Esophagus muscularis mucosa (tissue), 4 donors: ENCODE results near the gene PKD1L1. TPM values are rescaled to one million over a fixed set of nuclear protein-coding genes. Genes with fewer than 3 reads are reported as not detected.

Experiments
- DNase-seq: peaks from one replicate; pipeline ENCODE4 v3.0.0-alpha.2; 2017; ENCODE audit errors: extremely low spot score
- H3K27ac ChIP-seq, 4 donors: fragments of 200-600 bp; sonication (generic); replicated peaks in 1 of 4; 1 replicate in 3 of 4; 2 replicates in 1 of 4; pipeline ENCODE4 v1.5.1; 2016 to 2019; ENCODE audit warnings: mild to moderate bottlenecking in 1 of 4
- H3K27me3 ChIP-seq, 4 donors: fragments of 200-600 bp; sonication (generic); one replicate each; pipeline versions ENCODE4 v1.5.1 to v1.6.0; 2016 to 2019
- H3K36me3 ChIP-seq, 4 donors: fragments of 200-600 bp; sonication (generic); one replicate each; pipeline ENCODE4 v1.5.1; 2016 to 2019
- H3K4me1 ChIP-seq, 4 donors: fragments of 200-600 bp; sonication (generic); one replicate each; pipeline ENCODE4 v1.5.1; 2016 to 2019
- H3K4me3 ChIP-seq, 4 donors: fragments of 200-600 bp; sonication (generic); 1 replicate in 2 of 4; 2 replicates in 2 of 4; pipeline ENCODE4 v1.5.1; 2016 to 2019; ENCODE audit warnings: mild to moderate bottlenecking in 4 of 4, moderate library complexity in 1 of 4
- H3K9me3 ChIP-seq, 4 donors: fragments of 200-600 bp; sonication (generic); 1 replicate in 3 of 4; 2 replicates in 1 of 4; pipeline ENCODE4 v1.5.1; 2016 to 2019
- CTCF ChIP-seq, 3 experiments: fragments of 200-600 bp in 2 of 3; fragments of 450-650 bp in 1 of 3; sonication (generic) in 2 of 3; IDR thresholded peaks; one replicate each; pipeline ENCODE4 v1.5.1; 2017 to 2019; ENCODE audit warnings: antibody characterized with exemption in 3 of 3, mild to moderate bottlenecking in 2 of 3, moderate library complexity in 1 of 3
- EP300 ChIP-seq: sonication (generic); formaldehyde crosslinking; IDR thresholded peaks from one replicate; pipeline ENCODE4 v1.6.1; 2017; ENCODE audit warnings: antibody characterized with exemption
- POLR2A ChIP-seq: fragments of 450-650 bp; IDR thresholded peaks from one replicate; pipeline ENCODE4 v1.6.1; 2017; ENCODE audit warnings: antibody characterized with exemption, moderate library complexity, mild to moderate bottlenecking, low read depth
- POLR2AphosphoS5 ChIP-seq, 2 donors: sonication (generic); formaldehyde crosslinking; IDR thresholded peaks; one replicate each; pipeline ENCODE4 v1.6.1; 2017; ENCODE audit warnings: antibody characterized with exemption in 2 of 2
- WGBS: methylation state at CpG from one replicate; pipeline ENCODE4 v1.1.5; 2018; 5-methylcytosine and 5-hydroxymethylcytosine counted together
- intact Hi-C: fragments of 100-400 bp; cut with DNase I; formaldehyde crosslinking; loops from one replicate; pipeline ENCODE4 v1.15.1; 2023
- total RNA-seq, 4 donors: library from RNA; depleted of rRNA; stranded (reverse); fragments of >200 nt; gene quantifications; one replicate each; pipeline versions ENCODE4 v1.1.0 to v1.2.1, GENCODE V29; 2016

PKD1L1 gene
- total RNA-seq, 4 donors from 2014 or later, result 0.50 to 1.7 (median 0.73) TPM

GRCh38 chr7:47738563-47739166 is 209.6 kb downstream of the PKD1L1 start:
- Histone ChIP-seq H3K27ac (no peak overlapping the region), H3K4me3 (no peak overlapping the region), H3K27me3 (no peaks in the 10 kb centered on the region), H3K4me1 (no peaks in the 10 kb centered on the region), H3K9me3 (no peaks in the 10 kb centered on the region), H3K36me3 (no peaks in the 10 kb centered on the region)
- 95% methylated on average over 6 of the region's 6 CpGs for WGBS
- intact Hi-C loops, result no loop called here
- TF ChIP-seq POLR2AphosphoS5 (IDR thresholded peaks at IDR 0.05) (no peak), EP300 (no peak), CTCF (IDR thresholded peaks at IDR 0.05) (no peak), POLR2A (no peak)
- no peak for DNase-seq

DNA sequence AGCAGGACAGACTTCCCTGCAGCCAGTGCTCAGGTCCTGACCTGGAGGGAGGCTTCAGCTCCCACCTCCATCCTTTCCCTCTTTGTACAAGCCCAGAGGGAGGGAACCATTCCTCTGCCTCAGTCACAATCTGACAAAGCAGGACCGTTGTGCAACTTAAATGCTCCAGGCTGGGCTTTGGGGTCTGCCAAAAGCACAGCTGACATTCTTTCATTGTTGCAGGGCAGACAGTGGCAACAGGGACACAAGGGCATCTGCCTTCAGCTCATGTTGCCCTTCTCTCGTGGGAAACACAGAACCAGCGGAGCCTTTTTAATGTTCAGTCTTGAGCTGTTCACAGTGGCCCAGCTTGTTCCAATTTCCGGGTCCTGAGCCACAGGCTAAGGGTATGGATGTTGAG is 210.7 kb downstream of the PKD1L1 start:
- H3K36me3 ChIP-seq, result no peaks in the 10 kb centered on the region
- no peak overlapping the region for H3K4me3 ChIP-seq
- intact Hi-C loops, result no loop called here
- H3K27ac ChIP-seq, result no peak overlapping the region
- H3K4me1 ChIP-seq, result no peaks in the 10 kb centered on the region
- no peaks in the 10 kb centered on the region for H3K27me3 ChIP-seq
- WGBS, result 97% methylated on average over 4 of the region's 4 CpGs
- no peak for DNase-seq
- TF ChIP-seq EP300, result no peak
- TF ChIP-seq POLR2AphosphoS5 (IDR thresholded peaks at IDR 0.05), result no peak
- no peak for TF ChIP-seq POLR2A
- no peak for TF ChIP-seq CTCF (IDR thresholded peaks at IDR 0.05)
- no peaks in the 10 kb centered on the region for H3K9me3 ChIP-seq

GRCh38 chr7:47735431-47736345 is 212.6 kb downstream of the PKD1L1 start:
- intact Hi-C loops, result no loop called here
- Histone ChIP-seq H3K27ac (no peak overlapping the region), H3K9me3 (no peaks in the 10 kb centered on the region), H3K4me1 (no peaks in the 10 kb centered on the region), H3K27me3 (no peaks in the 10 kb centered on the region), H3K36me3 (no peaks in the 10 kb centered on the region), H3K4me3 (no peak overlapping the region)
- 96% methylated on average over 6 of the region's 6 CpGs for WGBS
- no peak for TF ChIP-seq POLR2A
- TF ChIP-seq CTCF (IDR thresholded peaks at IDR 0.05), result no peak
- no peak for TF ChIP-seq POLR2AphosphoS5 (IDR thresholded peaks at IDR 0.05)
- no peak for TF ChIP-seq EP300
- DNase-seq, result no peak

GRCh38 chr7:47734949-47735291 is 213.3 kb downstream of the PKD1L1 start:
- no peak for TF ChIP-seq POLR2AphosphoS5 (IDR thresholded peaks at IDR 0.05)
- no peak for TF ChIP-seq CTCF (IDR thresholded peaks at IDR 0.05)
- TF ChIP-seq POLR2A, result no peak
- no peak for TF ChIP-seq EP300
- H3K4me3 ChIP-seq, result no peak overlapping the region
- no peak overlapping the region for H3K27ac ChIP-seq
- no peaks in the 10 kb centered on the region for H3K27me3 ChIP-seq
- intact Hi-C loops, result no loop called here
- H3K36me3 ChIP-seq, result no peaks in the 10 kb centered on the region
- no peaks in the 10 kb centered on the region for H3K4me1 ChIP-seq
- H3K9me3 ChIP-seq, result no peaks in the 10 kb centered on the region
- 97% methylated on average over 4 of the region's 4 CpGs for WGBS
- no peak for DNase-seq
